ENCODE results near the gene EREG.
"Not testable (repeated sequence)": the region's sequence is repeated elsewhere in the genome, so short reads cannot be mapped to it uniquely, and the experiment has no call there.

Gene EREG

DNA sequence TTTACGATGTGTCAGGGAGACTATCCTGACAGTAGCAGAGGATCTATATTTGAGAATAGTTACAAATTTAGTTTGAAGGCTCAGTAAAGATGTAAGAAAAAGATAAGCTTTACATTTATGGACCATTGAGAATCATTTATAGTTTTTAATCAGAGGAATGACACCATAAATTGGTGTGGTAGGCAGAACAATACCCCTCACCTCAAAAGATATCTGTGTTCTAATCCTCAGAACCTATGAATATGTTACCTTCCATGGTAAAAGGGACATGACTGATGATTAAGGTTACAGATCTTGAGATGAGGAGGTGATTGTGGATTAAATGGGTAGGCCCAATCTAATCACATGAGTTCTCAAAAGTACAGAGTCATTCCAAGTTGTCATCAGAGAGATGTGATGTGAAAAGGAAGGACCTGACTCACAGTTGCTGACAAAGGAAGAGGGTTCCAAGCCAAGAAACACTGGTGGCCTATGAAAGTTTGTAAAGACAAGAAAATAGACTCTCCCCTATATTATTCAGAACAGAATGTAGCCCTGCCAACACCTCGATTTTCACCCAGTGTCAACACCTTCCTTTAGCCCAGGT is 27.0 kb downstream of the EREG start:
- DNase-seq: no peak

DNA sequence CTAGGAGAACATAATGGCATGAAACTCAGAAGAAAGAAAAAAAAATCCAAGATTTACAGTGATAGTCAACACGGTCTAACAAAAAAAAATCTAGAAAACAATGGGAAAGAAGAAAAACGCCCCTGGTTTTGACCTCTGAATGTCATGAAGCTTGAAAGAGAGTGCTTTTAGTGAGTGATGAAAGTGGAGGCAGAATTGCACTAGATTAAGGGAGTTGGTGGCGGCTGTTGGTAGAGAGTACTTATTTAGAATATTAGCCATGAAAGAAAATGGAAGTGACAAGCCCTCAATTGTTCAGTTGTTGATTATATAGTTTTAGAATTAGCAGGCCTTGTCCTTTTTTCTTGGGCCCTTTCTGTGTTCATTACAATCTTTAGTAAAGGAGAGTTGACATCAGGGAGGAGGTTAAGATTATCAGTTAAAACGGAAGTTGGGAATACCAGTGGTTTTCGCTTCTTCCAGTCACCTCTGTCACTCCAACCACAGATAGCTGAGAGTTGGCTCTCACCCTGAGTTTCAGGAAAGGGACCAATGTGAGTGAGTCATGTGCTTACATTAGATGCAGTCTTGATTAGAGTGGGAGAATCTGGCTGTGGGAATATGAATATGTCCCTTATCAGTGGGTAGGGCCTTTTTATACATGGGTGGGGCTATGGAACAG is 29.7 kb downstream of the EREG start:
- DNase-seq: no peak

DNA sequence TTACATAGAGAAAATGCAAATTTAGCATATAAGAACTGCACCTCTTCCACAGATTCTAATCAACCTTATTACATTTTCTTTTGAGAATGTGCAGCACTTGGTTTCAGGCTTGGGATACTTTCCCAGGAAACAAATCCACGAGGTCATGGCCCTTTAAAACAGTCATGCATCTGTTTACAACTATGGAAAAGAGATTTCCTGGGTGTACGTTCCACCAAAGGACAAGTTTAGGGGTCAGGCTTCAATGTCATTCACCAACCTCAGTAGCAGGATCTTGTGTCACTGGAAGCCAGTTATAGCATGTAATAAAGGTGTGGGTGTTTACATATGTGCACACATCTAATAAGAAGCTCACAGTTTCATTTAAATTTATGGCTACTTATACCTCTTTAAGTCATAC is 30.7 kb downstream of the EREG start:
- no peak for DNase-seq

DNA sequence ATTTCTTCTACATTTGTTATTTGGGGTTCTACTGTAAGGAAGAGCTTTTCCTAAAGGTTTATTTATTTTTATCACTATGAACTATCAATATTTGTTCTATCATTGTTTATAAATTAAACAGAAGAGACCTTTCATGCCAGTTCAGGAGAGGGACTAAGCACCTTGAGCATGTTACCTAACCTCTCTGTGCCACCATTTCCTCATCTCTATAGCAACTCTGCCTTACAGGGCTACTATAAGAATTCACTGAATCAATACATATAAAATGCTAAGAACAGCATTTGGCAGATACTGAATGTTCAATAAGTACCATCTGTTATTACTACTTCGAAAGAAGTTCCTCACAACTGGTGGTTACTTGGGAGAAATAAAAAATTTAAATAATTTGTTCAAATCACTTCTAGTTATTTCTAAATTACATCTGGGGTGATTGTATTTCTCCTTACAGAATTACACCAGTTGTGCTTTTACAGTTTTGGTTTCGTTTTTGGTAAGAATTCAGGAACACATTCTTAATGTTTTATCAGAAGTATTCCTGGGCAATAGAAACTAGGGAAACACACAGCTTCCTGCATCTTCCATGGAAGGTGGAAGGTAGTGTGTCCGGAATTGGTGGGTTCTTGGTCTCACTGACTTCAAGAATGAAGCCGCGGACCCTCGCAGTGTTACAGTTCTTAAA is 32.9 kb downstream of the EREG start:
- DNase-seq: peak; percentile 61

DNA sequence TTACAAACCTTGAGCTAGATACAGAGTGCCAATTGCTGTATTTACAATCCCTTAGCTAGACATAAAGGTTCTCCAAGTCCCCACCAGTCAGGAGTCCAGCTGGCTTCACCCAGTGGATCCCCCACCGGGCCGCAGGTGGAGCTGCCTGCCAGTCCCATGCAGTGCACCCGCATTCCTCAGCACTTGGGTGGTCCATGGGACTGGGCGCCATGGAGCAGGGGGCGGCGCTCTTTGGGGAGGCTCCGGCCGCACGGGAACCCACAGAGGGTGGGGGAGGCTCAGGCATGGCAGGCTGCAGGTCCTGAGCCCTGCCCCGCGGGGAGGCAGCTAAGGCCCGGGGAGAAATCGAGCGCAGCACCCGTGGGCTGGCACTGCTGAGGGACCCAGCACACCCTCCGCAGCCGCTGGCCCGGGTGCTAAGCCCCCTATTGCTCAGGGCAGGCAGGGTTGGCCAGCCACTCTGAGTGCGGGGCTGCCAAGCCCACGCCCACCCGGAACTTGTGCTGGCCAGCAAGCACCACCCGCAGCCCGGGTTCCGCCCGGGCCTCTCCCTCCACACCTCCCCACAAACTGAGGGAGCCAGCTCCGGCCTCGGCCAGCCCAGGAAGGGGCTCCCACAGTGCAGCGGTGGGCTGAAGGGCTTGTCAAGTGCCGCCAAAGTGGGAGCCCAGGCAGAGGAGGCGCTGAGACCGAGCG is 34.1 kb downstream of the EREG start:
- not testable (repeated sequence) for DNase-seq

DNA sequence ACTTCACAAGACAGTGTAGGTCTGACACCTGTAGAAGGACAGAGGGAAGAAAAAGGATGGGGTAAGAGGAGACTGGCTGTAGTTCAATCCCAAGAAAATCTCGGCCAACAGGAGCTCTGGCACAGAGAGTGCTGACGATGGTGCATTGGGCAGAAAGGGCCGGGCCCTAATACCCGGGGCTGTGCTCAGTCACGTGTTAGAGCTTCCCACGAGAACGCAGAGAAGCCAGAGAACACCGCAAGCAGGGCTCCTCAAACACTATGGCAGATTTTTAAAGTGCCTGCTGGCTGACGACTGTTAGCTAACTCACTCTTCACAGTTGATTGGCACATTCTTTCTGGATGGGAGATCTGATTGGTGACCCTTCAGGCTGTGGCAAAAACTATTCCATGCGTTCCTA is 35.5 kb downstream of the EREG start:
- DNase-seq: no peak

DNA sequence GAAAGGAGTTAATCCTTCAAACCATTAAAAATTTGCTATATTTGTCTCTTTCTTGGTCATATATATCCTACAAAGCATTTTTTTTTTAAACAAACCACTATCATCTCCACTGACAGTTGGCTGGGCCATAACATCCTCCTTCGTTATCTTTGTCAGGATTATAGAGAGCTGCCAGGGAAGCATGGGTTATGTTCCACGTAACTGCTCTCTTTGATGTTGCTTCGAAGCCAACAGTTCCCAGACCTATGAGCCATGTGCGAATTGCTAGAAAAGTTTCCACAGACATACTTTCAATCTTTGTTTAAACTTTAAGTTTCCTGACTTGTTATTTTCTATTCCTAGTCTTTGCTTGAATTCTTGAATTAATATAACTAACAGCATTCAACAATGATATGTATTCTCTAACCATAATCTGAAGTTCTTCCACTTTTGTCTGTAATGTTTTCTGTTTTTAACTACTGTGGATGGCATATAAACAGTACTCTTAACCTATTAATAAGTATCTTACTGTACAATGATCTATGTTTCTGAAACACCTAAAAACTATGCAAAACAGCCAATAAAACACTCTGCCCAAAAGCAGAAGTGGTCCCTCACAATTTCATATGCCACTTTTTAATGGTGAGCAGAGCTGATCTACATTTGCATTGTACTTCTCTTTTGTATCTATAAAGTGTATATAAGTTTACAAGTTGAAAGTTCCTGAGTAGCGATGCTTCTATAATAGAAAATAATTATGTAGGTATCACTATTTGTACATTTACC is 37.9 kb downstream of the EREG start:
- DNase-seq: no peak

DNA sequence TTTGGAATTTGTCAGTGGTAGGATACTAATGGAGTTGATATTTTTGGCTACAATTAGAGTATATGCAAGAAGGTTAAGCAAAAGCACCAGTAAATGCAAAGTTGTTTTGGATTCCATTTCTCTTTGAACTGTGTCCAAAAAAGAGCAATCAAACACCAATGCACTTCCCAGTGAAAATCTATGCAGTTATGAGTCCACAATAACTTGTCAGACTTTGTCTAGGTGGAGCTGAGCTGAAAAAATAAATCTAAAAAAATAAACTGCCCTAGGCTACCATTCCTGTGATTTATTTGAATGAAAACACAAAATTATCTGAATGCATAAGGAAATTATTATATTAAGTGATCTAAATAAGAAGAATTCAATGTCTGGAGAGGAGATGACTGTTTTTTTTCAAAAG is 42.9 kb downstream of the EREG start:
- no peak for DNase-seq

DNA sequence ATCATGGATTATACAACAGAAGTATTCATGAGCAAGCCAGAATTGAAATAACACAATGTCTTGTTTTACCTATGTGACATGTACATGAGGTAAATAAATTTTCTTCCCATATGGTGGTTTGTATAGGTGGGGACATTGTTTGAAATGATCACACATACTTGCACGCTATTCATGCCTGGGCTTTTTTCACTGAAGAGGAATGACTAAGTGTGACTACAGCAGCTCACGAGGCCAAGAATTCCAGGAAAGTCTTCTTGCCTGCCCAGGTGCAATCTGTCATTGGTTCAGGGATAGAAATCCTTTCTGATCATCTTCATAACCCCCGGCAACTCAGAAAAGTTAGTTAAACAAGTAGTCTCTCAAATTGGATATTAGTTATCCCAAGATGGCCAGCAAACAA is 43.7 kb downstream of the EREG start:
- no peak for DNase-seq

DNA sequence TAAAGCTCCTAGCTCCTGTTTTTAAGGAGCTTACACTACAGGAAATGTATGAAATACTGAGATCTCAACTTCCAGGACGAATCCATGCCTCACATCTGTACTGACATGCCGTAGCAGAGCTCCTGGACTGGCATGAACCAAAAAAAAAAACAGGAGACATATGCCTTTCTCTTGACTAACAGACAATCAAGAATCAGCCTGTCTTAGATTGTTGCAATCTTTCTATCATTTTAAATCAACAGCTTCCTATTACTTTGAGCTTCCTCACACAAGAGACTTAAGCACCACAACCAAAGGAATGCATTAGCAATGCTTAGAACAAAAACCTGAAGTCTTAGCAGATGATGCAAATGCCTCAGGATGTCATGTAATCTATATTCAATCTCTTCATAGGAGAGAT is 45.3 kb downstream of the EREG start:
- DNase-seq: no peak

DNA sequence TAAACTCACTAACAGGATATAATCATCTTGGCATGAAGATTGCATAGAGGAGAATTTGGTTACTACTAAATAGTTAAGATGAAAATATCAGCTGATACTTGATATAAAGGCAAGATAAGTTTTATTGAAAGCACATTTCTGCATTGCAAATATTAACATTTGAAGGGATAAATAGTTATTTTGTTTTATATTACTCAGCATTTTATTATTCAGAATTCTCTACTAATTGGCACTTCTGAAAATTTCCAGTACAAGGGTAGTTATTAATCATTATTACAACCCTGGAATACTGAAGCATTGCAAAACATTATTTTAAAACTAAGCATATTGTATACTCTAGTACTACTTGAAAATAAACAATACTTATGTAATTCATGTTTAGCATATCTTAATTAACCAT is 47.3 kb downstream of the EREG start:
- DNase-seq: no peak

DNA sequence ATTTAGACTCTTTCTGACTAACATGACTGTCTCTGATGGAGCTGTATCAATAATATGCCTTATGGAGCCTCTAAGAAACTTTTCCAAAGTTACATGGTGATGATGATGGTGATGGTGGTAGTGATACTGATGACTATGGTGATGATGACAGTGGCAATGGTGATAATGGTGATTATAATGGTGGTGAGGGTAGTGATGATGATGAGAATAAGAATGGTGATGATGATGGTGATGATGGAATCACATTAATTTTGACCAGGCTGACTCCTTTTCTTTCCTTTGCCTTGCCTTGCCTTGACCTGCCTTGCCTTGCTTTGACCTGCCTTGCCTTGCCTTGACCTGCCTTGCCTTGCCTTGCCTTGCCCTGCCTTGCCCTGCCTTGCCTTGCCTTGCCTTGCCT is 48.3 kb downstream of the EREG start:
- DNase-seq: no peak

DNA sequence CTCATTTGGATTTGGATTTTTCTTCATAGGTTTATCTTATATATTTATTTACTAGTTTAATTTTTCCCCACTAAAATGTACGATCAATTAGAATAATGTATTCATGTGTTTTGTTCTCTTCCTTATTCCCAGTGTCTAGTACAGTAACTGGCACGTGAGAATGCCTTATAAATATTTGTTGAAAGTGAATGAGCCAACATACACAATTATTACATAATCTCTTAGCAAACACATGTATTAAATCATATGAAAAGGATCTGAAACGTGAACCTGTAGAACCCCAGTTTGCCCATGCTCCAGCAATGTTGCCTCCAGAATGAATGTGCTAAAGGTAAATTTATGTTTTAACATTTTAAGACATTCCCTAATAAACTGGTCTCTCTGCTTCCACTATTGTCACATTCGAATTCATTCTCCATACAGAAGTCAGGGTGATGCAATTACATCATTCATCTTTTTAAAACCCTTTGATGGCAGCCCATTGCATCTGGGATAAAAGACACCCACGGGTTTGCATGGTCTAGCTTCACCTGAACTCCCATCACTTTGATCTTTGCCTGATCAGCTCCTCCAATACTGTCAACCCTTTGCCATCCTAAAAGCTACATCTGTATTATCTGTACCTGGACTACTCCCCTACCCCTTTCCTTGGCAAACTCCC is 49.3 kb downstream of the EREG start:
- DNase-seq: no peak

DNA sequence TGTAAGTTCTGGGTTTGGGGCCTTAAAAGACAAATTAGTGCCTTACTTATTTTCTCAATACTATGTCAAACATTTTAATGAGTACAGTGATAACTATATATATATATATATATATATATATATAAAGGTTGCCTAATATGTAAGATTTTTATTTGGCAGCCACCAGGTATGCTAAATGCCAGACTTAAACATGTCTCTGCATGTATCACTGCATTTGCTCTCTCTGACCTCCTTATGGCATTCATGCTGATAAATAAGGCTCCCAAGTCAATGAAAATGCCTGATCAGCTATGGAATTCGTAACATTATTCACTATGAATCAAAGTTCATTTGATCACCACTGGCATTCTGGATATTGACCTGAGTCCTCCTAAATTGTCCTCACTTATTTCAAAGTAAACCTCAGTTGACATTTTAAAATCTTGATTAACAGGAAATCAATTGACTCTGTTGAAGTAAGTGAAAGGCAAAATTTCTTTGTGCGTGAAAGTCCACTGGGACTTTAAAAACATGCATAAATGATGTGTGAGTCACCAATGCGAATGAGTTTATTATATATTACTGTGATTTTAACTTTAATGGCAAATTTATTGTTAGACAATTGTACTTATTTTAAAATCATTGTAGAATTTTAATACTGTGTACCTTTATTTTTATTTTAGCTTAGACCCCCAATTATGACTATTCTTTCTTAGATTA is 50.8 kb downstream of the EREG start:
- no peak for DNase-seq

DNA sequence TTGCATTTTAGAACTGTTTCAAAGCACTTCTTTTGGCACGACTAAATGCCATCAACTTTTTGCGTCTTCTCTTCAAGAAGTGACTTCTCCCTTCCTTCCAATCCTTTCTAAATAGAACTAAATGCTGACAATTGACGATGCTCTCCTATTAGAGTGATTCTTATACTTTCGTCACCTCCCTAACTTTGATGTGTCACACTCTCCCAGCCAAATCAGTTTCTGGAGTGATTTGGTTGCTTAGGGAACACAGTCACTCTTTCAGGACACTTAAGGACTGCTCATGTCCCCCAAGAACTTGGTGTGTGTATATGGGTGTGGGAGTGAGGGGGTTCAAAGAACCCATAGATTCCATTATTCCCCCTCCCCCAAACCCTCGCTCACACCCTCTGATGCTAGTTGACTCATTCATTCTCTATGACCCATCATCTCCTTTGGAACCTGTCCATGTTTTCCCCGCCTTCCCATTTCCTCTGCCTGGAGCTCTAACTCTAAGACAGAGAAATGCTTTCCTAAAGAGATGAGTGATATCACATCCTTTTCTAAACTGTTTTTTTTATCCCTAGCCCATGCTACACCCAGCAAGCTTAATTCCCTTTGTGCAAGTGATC is 53.2 kb downstream of the EREG start:
- DNase-seq: no peak

DNA sequence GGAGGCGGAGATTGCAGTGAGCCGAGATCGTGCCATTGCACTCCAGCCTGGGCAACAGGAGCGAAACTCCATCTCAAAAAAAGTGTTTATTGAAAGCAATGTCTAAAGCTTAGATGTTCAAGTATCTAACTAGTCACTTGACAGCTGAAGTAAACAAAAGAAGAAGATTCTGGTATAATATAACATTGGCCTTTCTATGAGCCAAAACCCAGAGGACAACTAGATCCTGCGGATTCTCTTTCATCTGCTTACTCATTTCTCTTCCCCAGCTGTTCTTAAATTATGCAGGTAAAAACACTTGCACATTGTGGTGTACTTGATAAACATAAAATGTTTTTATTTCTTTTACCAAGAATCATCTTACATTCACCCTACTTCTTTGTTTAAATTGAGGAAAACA is 55.9 kb downstream of the EREG start:
- no peak for DNase-seq

DNA sequence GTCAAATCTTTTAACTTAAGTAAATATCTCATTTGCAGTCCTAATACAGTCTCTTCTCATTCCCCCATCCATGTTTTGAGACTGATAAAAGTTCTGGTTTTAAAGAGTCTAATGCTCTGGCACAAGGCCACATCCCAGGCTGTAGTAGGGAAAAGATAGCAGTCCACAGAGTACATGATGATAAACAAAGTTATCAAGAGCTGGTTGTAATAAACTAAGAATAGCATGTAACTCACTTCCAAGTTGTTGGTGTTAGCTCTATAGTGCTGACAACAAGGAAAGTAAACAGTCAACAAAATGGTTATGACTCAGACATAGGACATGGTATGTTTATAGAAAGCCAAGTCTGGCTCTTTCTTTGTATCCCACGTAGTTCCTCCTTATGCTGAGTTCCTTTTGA is 58.2 kb downstream of the EREG start:
- peak; percentile 71 for DNase-seq

DNA sequence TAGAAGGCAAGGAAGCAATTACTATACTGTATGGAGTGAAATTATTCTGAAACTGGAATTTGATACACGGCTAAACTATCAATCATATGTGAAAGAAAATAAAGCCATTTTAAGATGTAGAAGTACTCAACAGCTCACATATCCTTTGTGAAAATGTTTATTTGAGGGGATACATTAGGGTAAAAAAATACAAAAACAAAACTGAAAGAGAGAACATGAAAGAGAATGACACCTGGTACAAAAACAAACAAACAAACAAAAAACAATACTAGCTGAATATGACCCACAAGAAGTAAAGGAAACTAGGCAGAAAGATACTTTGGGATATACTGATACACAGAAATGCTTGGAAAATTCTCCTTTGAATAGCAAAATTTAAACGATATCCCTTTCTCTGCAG is 59.2 kb downstream of the EREG start:
- DNase-seq: no peak

DNA sequence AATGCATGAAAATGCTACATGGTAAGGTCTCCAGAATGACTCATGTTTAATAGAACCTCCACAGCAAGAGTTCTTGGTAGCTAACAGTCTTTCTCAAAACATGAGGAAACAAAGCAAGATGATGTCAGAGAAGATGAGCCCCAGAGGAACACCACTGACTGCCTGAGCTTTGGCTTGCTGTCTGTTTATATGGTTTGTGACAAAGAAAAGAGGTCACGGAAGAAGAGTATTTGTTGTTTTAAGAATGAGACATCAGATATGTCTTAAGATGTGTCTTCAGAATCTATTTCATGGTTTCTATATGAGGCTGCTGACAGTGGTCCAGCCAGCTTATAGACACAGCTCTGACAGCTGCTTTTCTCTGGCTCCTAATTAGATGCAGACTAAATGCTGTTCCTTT is 61.2 kb downstream of the EREG start:
- DNase-seq: peak; percentile 23

DNA sequence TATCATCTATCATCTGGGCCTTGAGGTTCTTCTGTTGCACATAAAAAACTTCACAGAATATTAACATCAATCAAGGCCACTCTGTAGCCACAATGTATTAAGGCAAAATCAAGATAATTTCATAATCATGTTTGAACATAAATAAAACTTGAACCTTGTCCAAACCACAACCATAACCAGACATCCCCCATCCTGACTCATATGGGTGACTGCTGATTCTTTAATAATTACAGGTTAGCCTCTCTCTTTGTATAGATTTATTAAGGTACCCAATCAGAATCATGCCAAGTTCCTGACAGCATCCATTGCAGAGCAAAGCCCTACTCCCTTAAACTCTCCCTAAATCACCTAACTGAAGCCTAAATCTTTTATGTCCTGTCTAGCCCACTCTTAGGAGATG is 63.3 kb downstream of the EREG start:
- DNase-seq: peak; percentile 78

DNA sequence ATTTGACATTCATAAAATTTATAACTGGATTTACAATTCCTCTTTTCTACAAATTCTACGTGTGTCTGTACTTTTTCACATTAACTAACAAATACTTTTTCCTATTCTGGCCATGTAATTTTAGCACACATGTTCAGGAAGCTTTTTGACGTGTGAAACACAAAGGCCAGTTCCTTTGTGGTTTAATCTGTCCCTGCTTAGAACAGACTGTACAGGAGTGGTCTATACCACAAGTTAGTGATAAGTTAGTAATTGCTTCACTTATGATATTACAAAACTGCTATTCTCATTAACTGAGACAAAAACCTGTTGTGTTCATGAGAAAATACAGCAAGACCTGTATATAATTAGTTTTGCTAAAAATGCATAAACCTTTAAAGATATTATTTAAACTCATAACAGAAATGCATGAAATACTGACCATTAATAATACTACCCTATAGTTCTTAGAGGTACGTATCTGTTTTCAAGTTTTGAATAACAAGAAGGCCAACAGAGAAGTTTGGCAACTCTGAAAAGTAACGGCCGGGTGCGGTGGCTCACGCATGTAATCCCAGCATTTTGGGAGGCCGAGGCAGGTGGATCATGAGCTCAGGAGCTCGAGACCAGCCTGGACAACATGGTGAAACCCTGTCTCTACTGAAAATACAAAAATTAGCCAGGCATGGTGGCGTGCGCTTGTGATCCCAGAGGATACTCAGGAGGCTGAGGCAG is 66.3 kb downstream of the EREG start:
- DNase-seq: peak; percentile 93
